ENCODE results near the gene CNN3. TPM values are rescaled to one million over a fixed set of nuclear protein-coding genes. Genes with fewer than 3 reads are reported as not detected.

The CNN3 gene
- total and polyA plus RNA-seq, 2 donors from 2014 or later = 232 to 291 TPM

DNA sequence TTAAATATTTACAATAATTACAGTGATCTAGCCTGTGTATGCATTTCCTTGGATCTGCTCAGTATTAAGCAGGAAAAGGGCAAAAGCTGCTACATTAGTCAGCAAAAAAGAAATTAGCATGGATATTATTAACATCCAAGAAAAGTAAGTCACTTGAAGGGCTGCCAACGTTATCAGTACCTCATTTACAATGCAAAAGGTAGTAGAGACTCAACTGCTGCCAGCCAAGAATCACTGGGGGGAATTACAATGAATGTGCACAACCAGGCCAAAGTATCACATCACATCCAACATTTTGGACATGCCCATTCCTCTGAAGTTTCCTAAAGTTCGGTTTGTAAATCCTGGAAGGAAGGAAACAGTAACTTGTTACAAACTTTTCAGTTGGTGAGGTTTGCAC, 1.9 kb downstream of the CNN3 start:
- intact Hi-C loops (cut with DNase I) = loop anchor here (10.0 kb wide), 1 partner anchor 60 kb away; no protein-coding TSS in a partner anchor
- H3K4me1 ChIP-seq (ENCODE audit: control insufficient read depth in 2 of 3, insufficient read depth in 2 of 3, low read depth in 1 of 3, low read length in 3 of 3) = peaks cover 3 to 42% (median 25%) of the 10 kb centered on the region in 3 donors
- peak overlapping the region; percentile 91 to 98 (median 96) for H3K4me3 ChIP-seq (ENCODE audit: low read length in 3 of 3)
- peak overlapping the region; percentile 99 for H3K27ac ChIP-seq (ENCODE audit: low read depth in 2 of 2, low read length in 2 of 2)
- H3K9me3 ChIP-seq (ENCODE audit: control insufficient read depth in 2 of 3, insufficient read depth in 1 of 3, low read length in 3 of 3) = no peaks in the 10 kb centered on the region
- DNase-seq (peak in 3 of 5 donors; percentile 21 to 63 (median 58)), FAIRE-seq (no peak)
- H3K9ac ChIP-seq (ENCODE audit: low read length in 3 of 3) = peak overlapping the region; percentile 90 to 96 (median 93)
- TF ChIP-seq, protein P1, sequence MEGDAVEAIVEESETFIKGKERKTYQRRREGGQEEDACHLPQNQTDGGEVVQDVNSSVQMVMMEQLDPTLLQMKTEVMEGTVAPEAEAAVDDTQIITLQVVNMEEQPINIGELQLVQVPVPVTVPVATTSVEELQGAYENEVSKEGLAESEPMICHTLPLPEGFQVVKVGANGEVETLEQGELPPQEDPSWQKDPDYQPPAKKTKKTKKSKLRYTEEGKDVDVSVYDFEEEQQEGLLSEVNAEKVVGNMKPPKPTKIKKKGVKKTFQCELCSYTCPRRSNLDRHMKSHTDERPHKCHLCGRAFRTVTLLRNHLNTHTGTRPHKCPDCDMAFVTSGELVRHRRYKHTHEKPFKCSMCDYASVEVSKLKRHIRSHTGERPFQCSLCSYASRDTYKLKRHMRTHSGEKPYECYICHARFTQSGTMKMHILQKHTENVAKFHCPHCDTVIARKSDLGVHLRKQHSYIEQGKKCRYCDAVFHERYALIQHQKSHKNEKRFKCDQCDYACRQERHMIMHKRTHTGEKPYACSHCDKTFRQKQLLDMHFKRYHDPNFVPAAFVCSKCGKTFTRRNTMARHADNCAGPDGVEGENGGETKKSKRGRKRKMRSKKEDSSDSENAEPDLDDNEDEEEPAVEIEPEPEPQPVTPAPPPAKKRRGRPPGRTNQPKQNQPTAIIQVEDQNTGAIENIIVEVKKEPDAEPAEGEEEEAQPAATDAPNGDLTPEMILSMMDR (IDR thresholded peaks at IDR 0.05; ENCODE audit: borderline replicate concordance, extremely low read depth, insufficient read depth) = no peak
- no peaks in the 10 kb centered on the region for H3K27me3 ChIP-seq (ENCODE audit: control insufficient read depth, insufficient read depth, low read length)
- H3K36me3 ChIP-seq (ENCODE audit: control insufficient read depth in 2 of 3, insufficient read depth in 3 of 3, low read length in 3 of 3) = peaks cover 0 to 5% (median 3%) of the 10 kb centered on the region in 3 donors

DNA sequence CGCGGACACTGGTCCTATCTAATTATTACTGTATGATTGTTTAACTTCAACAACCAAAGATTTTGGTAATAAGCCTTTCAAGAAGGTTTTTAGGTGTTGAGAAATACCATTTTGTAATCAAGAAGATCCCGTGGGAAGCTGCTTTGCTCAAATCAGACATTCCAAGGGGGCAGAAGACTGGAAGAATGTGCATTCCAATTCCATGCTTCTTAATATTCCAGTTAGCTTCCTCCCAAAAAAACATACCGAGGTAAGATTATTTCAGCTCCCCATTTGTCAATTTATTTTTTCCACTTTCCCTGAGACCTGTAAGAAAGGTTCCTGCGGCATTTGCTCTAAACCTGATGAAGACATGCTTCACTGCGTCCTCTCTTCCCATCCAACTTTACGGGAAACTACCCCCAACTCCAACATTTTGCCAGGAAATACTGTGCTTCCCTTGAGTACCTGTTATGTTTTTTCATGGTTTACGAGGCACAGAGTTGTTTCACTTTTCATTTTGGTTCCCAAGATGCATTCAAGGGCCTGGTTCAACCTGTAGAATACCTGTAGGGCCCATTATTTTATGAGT, 4.1 kb downstream of the CNN3 start:
- Histone ChIP-seq H3K9ac (ENCODE audit: low read length in 3 of 3) (peak overlapping the region in 1 of 3 donors; percentile 4), H3K27ac (ENCODE audit: low read depth in 2 of 2, low read length in 2 of 2) (peak overlapping the region; percentile 26 to 99), H3K27me3 (ENCODE audit: control insufficient read depth, insufficient read depth, low read length) (no peaks in the 10 kb centered on the region), H3K4me3 (ENCODE audit: low read length in 3 of 3) (peak overlapping the region in 2 of 3 donors; percentile 32 to 64), H3K4me1 (ENCODE audit: control insufficient read depth in 2 of 3, insufficient read depth in 2 of 3, low read depth in 1 of 3, low read length in 3 of 3) (peaks cover 3 to 29% (median 23%) of the 10 kb centered on the region in 3 donors), H3K36me3 (ENCODE audit: control insufficient read depth in 2 of 3, insufficient read depth in 3 of 3, low read length in 3 of 3) (peaks cover 0 to 5% (median 3%) of the 10 kb centered on the region in 3 donors), H3K9me3 (ENCODE audit: control insufficient read depth in 2 of 3, insufficient read depth in 1 of 3, low read length in 3 of 3) (no peaks in the 10 kb centered on the region)
- no peak for FAIRE-seq
- intact Hi-C loops (cut with DNase I) = loop anchor here (10.0 kb wide), 1 partner anchor 58 kb away; no protein-coding TSS in a partner anchor
- TF ChIP-seq, protein P1 (IDR thresholded peaks at IDR 0.05; ENCODE audit: borderline replicate concordance, extremely low read depth, insufficient read depth) = no peak
- peak in 2 of 5 donors; percentile 56 to 58 for DNase-seq

DNA sequence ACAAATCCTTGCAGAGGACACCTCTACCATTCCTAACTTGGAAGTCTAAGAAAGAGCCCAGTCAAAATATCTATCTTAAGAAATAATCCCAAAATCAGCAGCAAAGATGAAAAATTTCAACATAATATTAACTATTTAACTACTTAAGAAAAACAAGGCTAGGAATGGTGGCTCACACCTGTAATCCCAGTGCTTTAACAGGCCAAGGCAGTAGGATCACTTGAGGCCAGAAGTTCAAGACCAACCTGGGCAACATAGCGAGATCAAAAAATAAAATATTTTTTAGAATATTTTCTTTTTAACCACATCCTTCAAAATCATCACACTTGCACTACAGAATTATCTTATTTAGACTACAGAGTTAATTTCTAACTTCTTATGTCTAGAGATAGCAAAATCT, 4.9 kb downstream of the CNN3 start:
- peaks cover 3 to 29% (median 24%) of the 10 kb centered on the region in 3 donors for H3K4me1 ChIP-seq (ENCODE audit: control insufficient read depth in 2 of 3, insufficient read depth in 2 of 3, low read depth in 1 of 3, low read length in 3 of 3)
- FAIRE-seq = no peak

More for the DNA sequence above, 4.9 kb downstream of the CNN3 start:
- TF ChIP-seq, protein P1 (IDR thresholded peaks at IDR 0.05; ENCODE audit: borderline replicate concordance, extremely low read depth, insufficient read depth) = no peak
- no peak for DNase-seq
- H3K9me3 ChIP-seq (ENCODE audit: control insufficient read depth in 2 of 3, insufficient read depth in 1 of 3, low read length in 3 of 3) = no peaks in the 10 kb centered on the region
- peaks cover 0 to 5% (median 3%) of the 10 kb centered on the region in 3 donors for H3K36me3 ChIP-seq (ENCODE audit: control insufficient read depth in 2 of 3, insufficient read depth in 3 of 3, low read length in 3 of 3)
- H3K4me3 ChIP-seq (ENCODE audit: low read length in 3 of 3) = peak overlapping the region in 1 of 3 donors; percentile 28
- no peaks in the 10 kb centered on the region for H3K27me3 ChIP-seq (ENCODE audit: control insufficient read depth, insufficient read depth, low read length)
- H3K9ac ChIP-seq (ENCODE audit: low read length in 3 of 3) = no peak overlapping the region
- intact Hi-C loops (cut with DNase I) = loop anchor here (10.0 kb wide), 1 partner anchor 57 kb away; no protein-coding TSS in a partner anchor
- peak overlapping the region in 1 of 2 donors; percentile 60 for H3K27ac ChIP-seq (ENCODE audit: low read depth in 2 of 2, low read length in 2 of 2)

Measured in kidney (tissue), 14 donors.